Stomach (tissue), 4 donors: ENCODE measurements around the gene BPIFB2.

Experiments
- CTCF ChIP-seq, 7 experiments: fragments of 450-650 bp in 4 of 7; fragments of 200-600 bp in 3 of 7; sonication (generic) in 3 of 7; IDR thresholded peaks; one replicate each; pipeline ENCODE4 v1.5.1; 2016 to 2019; ENCODE audit warnings: antibody characterized with exemption in 7 of 7, control low read depth in 2 of 7, mild to moderate bottlenecking in 1 of 7
- POLR2A ChIP-seq, 4 donors: fragments of 450-650 bp; IDR thresholded peaks; one replicate each; pipeline ENCODE4 v1.6.1; 2016; ENCODE audit warnings: antibody characterized with exemption in 4 of 4, control low read depth in 2 of 4, mild to moderate bottlenecking in 1 of 4, moderate library complexity in 1 of 4
- POLR2AphosphoS5 ChIP-seq, 3 donors: sonication (generic); formaldehyde crosslinking; IDR thresholded peaks; one replicate each; pipeline ENCODE4 v1.6.1; 2016; ENCODE audit warnings: antibody characterized with exemption in 3 of 3

- TF ChIP-seq POLR2A (IDR thresholded peaks at IDR 0.05) (no peak), CTCF (IDR thresholded peaks at IDR 0.05) (no peak), POLR2AphosphoS5 (IDR thresholded peaks at IDR 0.05) (no peak)
Observed at GRCh38 chr20:33022694-33023438, 15.4 kb downstream of the BPIFB2 start.
